Liver (tissue), 3 donors: ENCODE data around the gene MYOT.

Experiments
- CTCF ChIP-seq: fragments of 150-350 bp; IDR thresholded peaks from 2 replicates; pipeline ENCODE4 v1.5.1; 2017; ENCODE audit warnings: improper control_type of control experiment, low read depth, low read length; ENCODE audit not compliant: missing input control
- GABPA ChIP-seq, 2 donors: IDR thresholded peaks in 1 of 2; conservative IDR thresholded peaks in 1 of 2; 2 replicates each; pipeline ENCODE4 v1.6.1; 2016; ENCODE audit warnings: antibody characterized with exemption in 2 of 2, mild to moderate bottlenecking in 1 of 2, moderate library complexity in 1 of 2
- JUND ChIP-seq, 2 donors: IDR thresholded peaks; 2 replicates each; pipeline ENCODE4 v1.6.1; 2016; ENCODE audit warnings: antibody characterized with exemption in 2 of 2
- MAX ChIP-seq: IDR thresholded peaks from 2 replicates; pipeline ENCODE4 v1.6.1; 2016; ENCODE audit warnings: antibody characterized with exemption
- RAD21 ChIP-seq, 2 donors: IDR thresholded peaks; 2 replicates each; pipeline ENCODE4 v1.6.1; 2016; ENCODE audit warnings: antibody characterized with exemption in 2 of 2, mild to moderate bottlenecking in 2 of 2
- REST ChIP-seq: IDR thresholded peaks from 2 replicates; pipeline ENCODE4 v1.6.1; 2016; ENCODE audit warnings: antibody characterized with exemption, mild to moderate bottlenecking
- SP1 ChIP-seq: IDR thresholded peaks from 2 replicates; pipeline ENCODE4 v1.6.1; 2018; ENCODE audit warnings: antibody characterized with exemption, mild to moderate bottlenecking
- TAF1 ChIP-seq: conservative IDR thresholded peaks from 2 replicates; pipeline ENCODE4 v1.6.1; 2016; ENCODE audit warnings: antibody characterized with exemption, mild to moderate bottlenecking
- YY1 ChIP-seq: IDR thresholded peaks from 2 replicates; pipeline ENCODE4 v1.6.1; 2016; ENCODE audit warnings: antibody characterized with exemption, mild to moderate bottlenecking
- ZBTB33 ChIP-seq: IDR thresholded peaks from 2 replicates; pipeline ENCODE4 v1.6.1; 2016; ENCODE audit warnings: antibody characterized with exemption
- donor health status: healthy.
- donor health status: healthy.

- TF ChIP-seq CTCF (no peak), TAF1 (no peak), YY1 (no peak), MAX (no peak), REST (no peak), JUND (IDR thresholded peaks at IDR 0.05) (no peak), SP1 (no peak), RAD21 (IDR thresholded peaks at IDR 0.05) (no peak), ZBTB33 (no peak), GABPA (IDR thresholded peaks at IDR 0.05 in 1 of 2, conservative IDR thresholded peaks at IDR 0.05 in 1 of 2) (no peak)
These were observed 41.6 kb upstream of the MYOT start for GRCh38 chr5:137826067-137826466.
